GM15510 (cell line): Measurements from ENCODE around the gene ITGAX.

Experiments
- POLR2A ChIP-seq: IDR thresholded peaks from 3 replicates; pipeline ENCODE4 v1.6.1; 2011; ENCODE audit warnings: borderline replicate concordance; ENCODE audit not compliant: insufficient read length; ENCODE audit errors: extremely low read depth

The ITGAX gene

GRCh38 chr16:31407406-31407805 is 52.4 kb downstream of the ITGAX start:
- no peak for TF ChIP-seq POLR2A

GRCh38 chr16:31409433-31409832 is 54.5 kb downstream of the ITGAX start:
- no peak for TF ChIP-seq POLR2A

GRCh38 chr16:31410082-31410481 is 55.1 kb downstream of the ITGAX start:
- TF ChIP-seq POLR2A: no peak

- TF ChIP-seq POLR2A: no peak
Measured at GRCh38 chr16:31411024-31411844, 56.3 kb downstream of the ITGAX start.

- TF ChIP-seq POLR2A: no peak
Measured at GRCh38 chr16:31412750-31413149, 57.8 kb downstream of the ITGAX start.

- no peak for TF ChIP-seq POLR2A
Measured at GRCh38 chr16:31413381-31413780, 58.4 kb downstream of the ITGAX start.

GRCh38 chr16:31413943-31414342 is 59.0 kb downstream of the ITGAX start:
- no peak for TF ChIP-seq POLR2A

GRCh38 chr16:31414706-31415105 is 59.7 kb downstream of the ITGAX start:
- no peak for TF ChIP-seq POLR2A

- TF ChIP-seq POLR2A: no peak
Measured at GRCh38 chr16:31416371-31416770, 61.4 kb downstream of the ITGAX start.

GRCh38 chr16:31417916-31418315 is 62.9 kb downstream of the ITGAX start:
- TF ChIP-seq POLR2A: no peak

- TF ChIP-seq POLR2A: no peak
Measured at GRCh38 chr16:31420037-31420436, 65.1 kb downstream of the ITGAX start.

GRCh38 chr16:31421587-31421986 is 66.6 kb downstream of the ITGAX start:
- no peak for TF ChIP-seq POLR2A

GRCh38 chr16:31423241-31423640 is 68.3 kb downstream of the ITGAX start:
- TF ChIP-seq POLR2A: no peak

GRCh38 chr16:31423801-31424200 is 68.8 kb downstream of the ITGAX start:
- TF ChIP-seq POLR2A: no peak

GRCh38 chr16:31427441-31428278 is 72.7 kb downstream of the ITGAX start:
- no peak for TF ChIP-seq POLR2A

- TF ChIP-seq POLR2A: no peak
Measured at GRCh38 chr16:31428279-31428597, 73.3 kb downstream of the ITGAX start, which contains the start of gene COX6A2. COX6A2 (minus strand) TSS chr16:31428360; CDS start chr16:31428325, 35 bp downstream.
